Activated CD4-positive, alpha-beta T cell treated with anti-CD3 and anti-CD28 coated beads for 4 hours (primary cell): ENCODE measurements around the gene MMEL1.

ENCODE experiments used
- DNase-seq, 2 donors: peaks; one replicate each; pipeline ENCODE4 v3.0.0-alpha.2; 2020

MMEL1 gene

GRCh38 chr1:2540816-2541492 is 91.9 kb downstream of the MMEL1 start:
- DNase-seq: no peak
